GM19240 (cell line): ENCODE measurements around the gene RAD54L2.
A peak's percentile ranks its signal among the peaks of the same experiment; 100 is the strongest.
"Not testable (repeated sequence)": the region's sequence is repeated elsewhere in the genome, so short reads cannot be mapped to it uniquely, and the experiment has no call there.

Experiments
- DNase-seq: peaks from one replicate; pipeline ENCODE4 v3.0.0; 2011; ENCODE audit warnings: low spot score; ENCODE audit not compliant: insufficient read length

The RAD54L2 gene, protein sequence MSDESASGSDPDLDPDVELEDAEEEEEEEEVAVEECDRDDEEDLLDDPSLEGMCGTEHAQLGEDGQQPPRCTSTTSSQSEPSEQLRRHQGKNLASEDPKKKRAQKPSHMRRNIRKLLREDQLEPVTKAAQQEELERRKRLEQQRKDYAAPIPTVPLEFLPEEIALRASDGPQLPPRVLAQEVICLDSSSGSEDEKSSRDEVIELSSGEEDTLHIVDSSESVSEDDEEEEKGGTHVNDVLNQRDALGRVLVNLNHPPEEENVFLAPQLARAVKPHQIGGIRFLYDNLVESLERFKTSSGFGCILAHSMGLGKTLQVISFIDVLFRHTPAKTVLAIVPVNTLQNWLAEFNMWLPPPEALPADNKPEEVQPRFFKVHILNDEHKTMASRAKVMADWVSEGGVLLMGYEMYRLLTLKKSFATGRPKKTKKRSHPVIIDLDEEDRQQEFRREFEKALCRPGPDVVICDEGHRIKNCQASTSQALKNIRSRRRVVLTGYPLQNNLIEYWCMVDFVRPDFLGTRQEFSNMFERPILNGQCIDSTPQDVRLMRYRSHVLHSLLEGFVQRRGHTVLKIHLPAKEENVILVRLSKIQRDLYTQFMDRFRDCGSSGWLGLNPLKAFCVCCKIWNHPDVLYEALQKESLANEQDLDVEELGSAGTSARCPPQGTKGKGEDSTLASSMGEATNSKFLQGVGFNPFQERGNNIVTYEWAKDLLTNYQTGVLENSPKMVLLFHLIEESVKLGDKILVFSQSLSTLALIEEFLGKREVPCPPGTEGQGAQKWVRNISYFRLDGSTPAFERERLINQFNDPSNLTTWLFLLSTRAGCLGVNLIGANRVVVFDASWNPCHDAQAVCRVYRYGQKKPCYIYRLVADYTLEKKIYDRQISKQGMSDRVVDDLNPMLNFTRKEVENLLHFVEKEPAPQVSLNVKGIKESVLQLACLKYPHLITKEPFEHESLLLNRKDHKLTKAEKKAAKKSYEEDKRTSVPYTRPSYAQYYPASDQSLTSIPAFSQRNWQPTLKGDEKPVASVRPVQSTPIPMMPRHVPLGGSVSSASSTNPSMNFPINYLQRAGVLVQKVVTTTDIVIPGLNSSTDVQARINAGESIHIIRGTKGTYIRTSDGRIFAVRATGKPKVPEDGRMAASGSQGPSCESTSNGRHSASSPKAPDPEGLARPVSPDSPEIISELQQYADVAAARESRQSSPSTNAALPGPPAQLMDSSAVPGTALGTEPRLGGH (N-terminal part only)

DNA sequence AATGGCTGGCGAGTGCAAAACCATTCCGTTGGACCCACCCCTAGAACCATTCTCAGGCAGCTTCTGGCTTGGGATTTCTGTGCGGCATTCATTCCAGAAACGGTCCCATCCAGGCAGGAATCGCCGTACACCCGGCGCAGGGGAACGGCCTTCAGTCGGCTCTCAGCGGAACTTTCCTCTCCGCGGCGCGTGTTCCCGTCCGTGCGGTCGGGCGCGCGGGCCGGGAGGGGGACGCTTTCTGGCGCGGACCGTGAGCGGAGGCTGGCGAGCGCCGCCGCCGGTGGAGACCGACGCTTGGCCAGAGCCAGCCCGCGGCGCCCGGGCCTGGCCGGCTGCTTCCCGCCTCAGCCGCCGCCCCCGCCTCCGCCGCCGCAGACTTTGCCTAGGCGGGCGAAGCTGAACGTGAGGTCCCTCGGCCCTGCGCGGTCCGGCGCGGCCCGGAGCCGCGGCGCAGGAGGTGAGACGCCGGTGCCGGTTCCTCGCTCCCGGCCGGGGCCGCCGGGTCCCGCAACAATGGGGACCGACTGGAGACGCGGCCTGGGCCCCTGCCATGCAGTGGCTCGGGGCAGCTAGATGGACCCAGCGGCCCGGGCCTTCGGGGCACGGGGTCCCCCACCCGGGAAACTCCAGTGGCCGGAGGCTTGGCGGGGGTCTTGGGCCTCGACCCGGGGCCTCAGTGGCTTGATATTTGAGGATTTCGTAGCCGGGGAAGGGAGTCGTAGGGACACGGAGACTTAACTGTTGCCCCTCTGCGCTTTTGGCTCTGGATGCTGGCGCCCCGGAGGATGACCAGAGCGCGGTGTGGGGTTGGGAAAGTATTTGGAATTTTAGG, at the start of gene RAD54L2:
TSS of gene RAD54L2 (plus strand) at position 261 of the 832 bp plus-strand sequence. CDS start 51,702 bp downstream, outside the sequence.
- peak; percentile 78 for DNase-seq

DNA sequence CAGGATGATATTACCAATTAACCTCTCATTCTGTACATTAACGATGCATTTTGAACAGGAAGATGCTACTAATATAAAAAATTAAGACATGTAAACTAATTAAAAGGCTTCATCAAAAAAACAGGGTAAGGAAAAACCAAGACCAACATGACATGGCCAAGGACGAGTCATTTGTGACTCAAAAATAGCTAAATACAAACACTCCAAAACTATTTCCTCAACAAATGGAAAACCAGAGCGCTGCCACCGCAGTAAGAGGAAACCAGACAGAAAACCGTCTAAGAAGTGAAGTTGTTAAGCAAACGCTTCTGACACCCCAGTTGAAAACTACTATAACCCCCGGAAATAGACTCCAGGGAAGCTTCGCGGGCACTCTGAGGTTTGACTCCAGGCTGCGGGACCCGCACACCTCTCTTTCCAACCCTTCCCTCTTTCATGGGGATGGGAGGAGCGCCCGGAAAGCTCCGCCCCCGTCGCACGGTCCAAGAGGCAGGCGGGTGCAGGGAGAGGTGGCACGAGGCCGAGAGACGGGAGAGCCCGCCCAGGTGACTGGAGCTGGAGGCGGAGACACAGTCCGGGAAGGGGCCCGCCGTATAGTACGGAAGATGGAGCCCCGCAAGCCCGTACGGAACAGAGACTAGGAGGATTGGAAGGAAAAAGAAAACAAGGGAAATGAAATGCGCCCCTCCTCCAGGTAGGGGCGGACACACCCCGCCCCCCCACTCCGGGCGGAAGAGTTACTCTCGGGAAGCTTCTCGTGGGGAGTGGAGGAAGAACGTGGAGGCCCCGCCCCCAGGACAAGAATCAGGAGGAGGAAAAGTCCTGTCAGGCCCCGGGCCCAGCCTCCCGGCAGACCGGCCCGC, 39.4 kb upstream of the RAD54L2 start:
- DNase-seq, result peak; percentile 70

DNA sequence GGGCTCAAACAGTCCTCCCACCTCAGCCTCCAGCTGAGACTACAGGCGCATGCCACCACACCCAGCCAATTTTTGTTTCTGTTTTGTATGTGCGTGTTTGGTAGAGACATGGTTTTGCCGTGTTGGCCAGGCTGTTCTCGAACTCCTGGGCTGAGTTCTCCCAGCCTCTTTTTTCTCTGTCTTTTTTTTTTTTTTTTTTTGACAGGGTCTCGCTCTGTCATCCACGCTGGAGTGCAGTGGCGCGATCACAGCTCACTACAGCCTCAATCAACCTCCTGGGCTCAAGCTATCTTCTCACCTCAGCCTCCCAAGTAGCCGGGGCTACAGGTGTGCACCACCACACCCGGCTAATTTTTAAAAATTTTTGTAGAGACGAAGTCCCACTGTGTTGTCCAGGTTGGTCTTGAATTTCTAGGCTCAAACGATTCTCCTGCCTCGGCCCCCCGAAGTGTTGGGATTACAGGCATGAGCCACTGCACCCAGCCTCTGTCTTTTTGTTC, 37.8 kb upstream of the RAD54L2 start:
- DNase-seq, result no peak

DNA sequence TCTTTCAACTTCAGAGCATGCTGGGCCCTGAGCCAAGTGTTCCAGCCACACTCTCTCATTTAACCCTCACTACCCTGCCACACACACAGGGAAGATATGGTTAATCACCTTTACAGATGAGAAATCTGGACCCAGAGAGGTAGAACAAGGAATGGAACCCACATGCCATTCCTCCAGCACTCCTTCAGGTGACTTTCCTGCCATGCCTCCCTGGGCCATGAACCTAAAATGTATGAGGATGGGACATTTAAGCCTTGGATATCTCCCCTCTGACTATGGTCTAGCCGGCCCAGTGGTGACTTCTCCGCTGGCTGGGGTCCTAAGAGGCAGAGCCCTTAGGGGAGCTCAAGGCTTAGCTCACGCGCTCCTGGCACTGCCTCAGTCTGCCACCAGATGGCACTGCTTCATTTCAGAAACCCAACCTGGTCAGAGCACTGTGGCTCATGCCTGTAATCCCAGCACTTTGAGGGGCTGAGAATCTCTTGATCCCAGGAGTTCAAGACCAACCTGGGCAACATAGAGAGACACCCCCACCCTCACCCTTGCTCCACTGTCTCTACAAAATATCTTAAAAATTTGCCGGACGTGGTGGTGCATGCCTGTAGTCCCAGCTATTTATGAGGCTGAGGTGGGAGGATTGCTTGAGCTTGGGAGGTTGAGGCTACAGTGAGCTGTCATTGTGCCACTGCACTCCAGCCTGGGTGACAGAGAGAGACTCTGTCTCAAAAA, 36.5 kb upstream of the RAD54L2 start:
- no peak for DNase-seq

DNA sequence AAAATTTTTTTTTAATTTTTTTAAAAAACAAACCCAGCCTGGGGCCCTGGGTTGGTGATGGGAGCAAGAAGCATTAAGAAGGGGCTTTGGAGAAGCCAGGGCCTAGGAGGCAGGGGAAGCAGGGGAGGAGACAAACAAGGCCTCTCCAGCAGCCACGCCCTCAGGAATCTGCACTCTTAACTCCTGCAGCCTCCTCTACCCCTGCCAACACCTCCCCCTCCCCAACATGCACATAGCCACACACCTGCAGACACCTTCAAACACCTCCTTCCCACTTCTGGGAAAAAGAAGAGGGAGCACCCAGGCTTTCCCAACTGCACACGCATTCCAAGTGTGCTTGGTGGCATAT, 36.0 kb upstream of the RAD54L2 start:
- DNase-seq, result no peak

DNA sequence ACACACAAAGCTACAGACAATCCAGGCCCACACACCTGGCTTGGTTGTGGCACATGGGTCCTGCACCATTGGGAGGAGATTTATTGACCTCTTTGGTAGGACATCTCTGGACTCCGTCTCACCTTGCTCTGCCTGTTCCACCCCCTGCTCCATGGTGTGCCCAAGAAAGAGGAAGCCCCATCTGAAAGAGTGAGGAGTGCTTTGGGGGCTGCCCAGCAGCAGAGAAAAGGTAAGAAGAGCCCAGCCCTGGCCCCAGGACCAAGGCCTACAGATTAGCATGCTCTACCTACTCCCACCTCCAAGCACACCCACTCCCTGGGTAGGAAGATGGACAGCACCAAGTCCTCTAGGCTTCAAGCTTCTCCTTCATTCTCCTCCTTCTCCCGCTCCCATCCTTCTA, 35.5 kb upstream of the RAD54L2 start:
- no peak for DNase-seq

DNA sequence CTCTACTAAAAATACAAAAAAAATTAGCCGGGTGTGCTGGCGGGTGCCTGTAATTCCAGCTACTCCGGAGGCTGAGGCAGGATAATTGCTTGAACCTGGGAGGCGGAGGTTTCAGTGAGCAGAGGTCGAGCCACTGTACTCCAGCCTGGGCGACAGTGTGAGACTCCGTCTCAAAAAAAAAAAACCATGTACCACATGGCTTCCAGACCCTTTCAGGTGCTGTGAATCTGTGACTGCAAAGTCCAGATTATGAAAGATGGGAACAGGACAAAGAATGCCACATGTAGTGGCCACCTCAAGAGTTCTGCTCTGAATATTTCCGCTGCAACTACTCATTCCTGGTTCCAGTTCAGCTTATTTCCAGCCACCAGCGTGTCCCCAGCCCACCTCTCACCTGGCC, 30.3 kb upstream of the RAD54L2 start:
- DNase-seq, result no peak

DNA sequence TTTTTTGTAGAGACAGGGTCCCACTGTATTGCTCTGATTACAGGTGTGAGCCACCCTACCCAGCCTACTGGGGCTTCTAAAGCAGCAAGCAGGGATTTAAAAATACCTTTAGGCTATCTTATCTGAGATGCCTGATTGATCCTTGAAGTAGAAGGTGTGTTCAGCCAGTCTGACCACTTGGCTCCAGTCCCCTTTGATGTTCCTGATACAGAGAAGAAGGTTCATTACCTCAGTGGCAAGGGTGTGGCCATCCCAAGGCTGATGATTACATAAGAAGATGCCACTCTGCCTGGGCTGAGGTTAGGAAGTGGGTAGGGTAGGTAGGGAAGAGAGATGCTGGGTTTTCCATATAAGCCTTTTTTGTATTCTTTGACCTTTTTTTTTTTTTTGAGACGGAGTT, 27.5 kb upstream of the RAD54L2 start:
- DNase-seq, result no peak

DNA sequence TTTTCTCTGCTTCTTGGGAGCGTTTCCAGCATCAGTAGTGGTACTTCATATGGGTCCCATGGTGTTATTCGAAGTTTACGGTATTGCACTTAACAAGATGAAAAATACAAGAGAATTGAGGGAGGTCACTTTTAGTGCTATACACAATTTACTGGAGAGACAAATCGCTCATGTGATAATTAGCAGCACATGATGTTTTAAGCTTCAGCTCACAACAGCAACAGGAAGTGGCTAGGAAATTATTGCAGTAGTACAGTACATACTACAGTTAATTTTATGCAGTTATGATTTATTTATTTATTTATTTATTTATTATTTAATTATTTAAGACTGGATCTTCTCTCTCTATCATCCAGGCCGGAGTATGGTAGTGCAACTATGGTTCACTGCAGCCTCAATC, 24.3 kb upstream of the RAD54L2 start:
- no peak for DNase-seq

DNA sequence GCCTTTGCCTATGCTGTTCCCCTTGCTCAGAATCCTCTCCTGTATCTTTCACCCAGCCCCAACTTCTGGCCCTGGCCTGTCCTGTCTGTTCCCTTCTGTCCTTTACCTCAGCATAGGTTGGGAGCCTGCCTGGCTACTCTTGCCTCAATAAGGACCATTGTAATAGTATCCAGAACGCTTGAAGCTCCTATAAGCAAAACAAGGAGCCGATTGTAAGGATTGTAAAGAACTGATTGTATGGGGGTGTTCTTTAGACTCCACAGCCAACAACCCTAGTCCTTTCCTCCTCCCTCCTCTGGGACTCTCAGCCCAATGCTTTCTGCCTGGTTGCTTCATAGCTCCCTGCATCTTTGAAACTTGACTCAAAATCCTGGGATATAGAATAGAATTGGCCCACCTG, 18.7 kb upstream of the RAD54L2 start:
- DNase-seq, result no peak

DNA sequence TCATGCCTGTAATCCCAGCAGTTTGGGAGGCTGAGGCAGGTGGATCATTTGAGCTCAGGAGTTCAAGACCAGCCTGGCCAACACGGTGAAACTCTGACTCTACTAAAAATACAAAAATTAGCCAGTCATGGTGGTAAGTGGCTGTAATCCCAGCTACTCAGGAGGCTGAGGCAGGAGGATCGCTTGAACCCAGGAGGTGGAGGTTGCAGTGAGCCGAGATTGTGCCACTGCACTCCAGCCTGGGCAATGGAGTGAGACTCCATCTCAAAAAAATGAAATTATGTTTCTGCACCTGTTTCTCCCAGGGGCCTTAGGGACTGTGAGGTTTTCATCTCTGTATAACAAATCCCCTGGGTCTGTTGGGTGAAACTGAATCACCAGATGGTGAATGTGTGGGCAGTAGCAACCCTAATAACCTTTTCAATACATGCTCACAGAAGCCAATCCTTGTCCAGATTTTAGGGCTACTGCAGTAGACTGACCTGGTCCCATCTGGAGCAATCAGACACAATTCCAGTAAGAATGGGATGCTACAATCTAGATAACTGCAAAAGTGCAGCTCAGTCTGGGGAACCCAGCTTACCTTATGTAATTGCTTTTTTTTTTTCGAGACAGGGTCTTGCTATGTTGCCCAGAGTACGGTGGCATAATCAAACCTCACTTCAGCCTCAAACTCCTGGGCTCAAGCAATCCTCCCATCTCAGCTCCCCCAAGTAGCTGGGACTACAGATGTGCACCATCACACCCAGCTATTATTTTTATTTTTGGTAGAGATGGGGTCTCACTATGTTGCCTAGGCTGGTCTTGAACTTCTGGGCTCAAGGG, 17.4 kb upstream of the RAD54L2 start:
- DNase-seq, result not testable (repeated sequence)

DNA sequence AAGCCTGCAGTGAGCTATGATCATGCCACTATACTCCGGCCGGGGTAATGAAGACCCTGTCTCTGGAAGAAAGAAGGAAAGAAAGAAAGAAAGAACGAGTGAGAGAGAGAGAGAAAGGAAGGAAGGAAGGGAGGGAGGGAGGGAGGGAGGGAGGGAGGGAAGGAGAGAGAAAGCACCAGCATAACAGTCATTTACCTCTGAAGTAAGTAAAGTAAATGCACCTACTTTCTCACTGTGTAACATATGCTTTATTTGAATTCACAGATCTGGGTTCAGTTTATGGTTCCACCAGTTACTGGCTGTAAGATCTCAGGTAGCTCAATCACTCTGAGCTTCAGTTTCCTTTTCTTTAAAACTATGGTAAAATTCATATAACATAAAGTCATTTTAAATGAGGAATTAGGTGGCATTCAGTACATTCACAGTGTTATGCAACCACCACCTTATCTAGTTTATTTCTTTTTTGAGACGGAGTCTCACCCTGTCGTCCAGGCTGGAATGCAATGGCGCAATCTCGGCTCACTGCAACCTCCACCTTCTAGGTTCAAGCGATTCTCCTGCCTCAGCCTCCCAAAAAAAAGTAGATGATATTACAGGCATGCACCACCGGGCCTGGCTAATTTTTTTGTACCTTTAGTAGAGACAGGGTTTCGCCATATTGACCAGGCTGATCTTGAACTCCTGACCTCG, 16.1 kb upstream of the RAD54L2 start:
- no peak for DNase-seq

DNA sequence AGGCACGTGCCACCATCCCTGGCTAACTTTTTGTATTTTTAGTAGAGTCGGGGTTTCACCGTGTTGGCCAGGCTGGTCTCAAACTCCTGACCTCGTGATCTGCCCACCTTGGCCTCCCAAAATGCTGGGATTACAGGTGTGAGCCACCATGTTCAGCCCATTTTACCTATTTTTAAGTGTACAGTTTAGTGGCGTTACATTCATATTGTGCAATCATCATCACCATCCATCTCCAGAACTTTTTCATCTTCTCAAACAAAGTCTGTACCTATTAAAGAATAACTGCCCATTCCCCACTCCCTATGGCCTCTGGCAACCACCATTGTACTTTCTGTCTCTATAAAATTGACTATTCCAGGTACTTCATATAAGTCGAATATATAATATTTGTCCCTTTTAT, 13.6 kb upstream of the RAD54L2 start:
- not testable (repeated sequence) for DNase-seq

DNA sequence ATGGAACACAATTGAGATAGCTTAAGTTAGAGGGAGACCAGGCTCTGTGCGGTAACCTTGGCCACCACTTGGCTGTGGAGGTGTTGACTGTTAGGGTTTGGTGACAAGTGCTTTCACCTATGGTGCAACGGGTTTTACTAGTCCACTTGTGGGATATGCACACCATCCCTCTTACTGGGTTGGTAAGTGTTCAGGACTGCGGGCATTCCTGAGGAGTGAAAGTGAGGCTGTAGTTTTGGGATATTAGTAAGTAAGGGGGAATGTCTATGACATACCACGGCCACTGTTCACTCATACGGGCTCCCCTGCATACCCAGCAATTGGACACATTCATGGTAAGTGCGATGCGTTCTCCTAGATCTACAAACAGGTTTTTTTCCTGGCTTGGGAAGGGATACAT, 8.0 kb upstream of the RAD54L2 start:
- no peak for DNase-seq

DNA sequence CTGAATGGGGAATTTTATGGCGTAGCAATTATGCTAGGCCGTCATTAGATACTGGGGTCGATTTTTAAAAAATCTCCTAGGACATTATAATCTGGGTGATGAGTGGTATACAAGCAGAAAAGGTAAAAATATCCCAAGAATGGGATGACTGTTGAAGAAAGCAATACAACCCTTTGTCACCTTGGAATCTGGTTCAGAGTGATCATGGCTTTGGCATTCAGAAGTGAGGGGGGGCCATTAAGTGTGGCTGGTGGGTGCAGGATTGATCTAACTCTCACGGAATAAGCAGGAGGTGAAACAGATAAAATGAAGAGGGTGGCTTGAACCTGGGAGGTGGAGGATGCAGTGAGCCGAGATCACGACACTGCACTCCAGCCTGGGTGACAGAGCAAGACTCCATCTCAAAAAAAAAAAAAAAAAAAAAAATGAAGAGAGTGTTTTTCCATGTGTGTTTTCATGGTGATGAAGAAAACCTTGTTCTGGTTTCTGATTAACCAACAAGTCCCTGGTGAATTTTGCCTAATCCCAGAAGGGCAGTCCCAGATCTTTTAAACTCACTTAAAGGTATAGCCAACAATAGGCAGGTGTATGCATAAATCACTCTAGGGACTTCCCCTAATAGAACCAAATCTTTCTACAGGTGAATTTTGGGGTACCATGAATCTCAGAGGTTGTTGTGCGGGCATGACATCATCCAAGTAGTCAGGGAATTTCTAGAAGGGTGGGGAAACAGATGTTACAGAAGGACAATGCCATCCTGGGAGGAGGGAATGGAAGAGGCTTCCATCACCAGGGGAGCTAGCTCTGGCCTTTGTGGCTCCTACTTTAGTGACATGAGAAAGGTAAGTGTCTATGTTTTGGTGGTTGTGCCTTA, 3.1 kb upstream of the RAD54L2 start:
- DNase-seq, result no peak

DNA sequence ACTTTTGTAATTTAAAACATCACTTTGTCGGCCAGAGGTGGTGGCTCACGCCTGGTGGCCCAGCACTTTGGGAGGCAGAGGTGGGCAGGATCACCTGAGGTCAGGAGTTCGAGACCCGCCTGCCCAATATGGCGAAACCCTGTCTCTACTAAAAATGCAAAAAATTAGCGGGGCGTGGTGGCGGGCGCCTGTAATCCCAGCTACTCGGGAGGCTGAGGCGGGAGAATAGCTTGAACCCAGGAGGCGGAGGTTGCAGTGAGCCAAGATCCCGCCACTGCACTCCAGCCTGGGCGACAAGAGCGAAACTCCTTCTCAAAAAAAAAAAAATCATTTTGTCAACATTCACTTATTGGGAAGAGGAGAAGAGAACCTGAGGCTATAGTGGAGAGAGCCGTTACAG, 888 bp upstream of the RAD54L2 start:
- not testable (repeated sequence) for DNase-seq

DNA sequence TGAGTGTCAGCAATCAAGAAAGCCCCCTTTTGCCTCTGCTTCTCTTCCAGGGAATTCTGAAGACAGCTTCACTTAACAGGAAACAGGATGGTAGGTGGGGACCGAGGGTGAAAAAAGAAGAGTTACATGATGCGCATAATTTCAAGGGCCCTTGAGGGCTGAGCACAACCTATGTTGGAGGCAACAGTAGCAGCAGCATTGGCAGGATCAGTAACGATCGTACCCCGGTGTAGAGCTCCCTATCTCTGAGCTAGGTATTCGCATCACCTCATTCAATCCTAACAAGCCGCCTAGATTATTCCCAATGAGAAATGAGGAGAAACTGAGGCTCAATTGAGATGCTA, 432 bp upstream of the RAD54L2 start:
- no peak for DNase-seq
